ENCODE data around the gene TP53TG5. TPM values are rescaled to one million over a fixed set of nuclear protein-coding genes. Genes with fewer than 3 reads are reported as not detected.

TP53TG5 gene
- 0.69 TPM in 1 of 2 replicates, not detected in the other for total RNA-seq (2021)
- not detected for Bru-seq, nascent RNA
- not detected for BruChase-seq, experiment 1, labeled RNA remaining after a 2-hour chase
- not detected for BruChase-seq, experiment 2, labeled RNA remaining after a 6-hour chase
- long read RNA-seq, partial matches to known transcripts: 0 of 1 reads
- long read RNA-seq, other reads (novel, unspliced or antisense): 1 of 1 reads

- BruUV-seq (replicated peaks): no TSS peak
- DNase-seq (ENCODE audit: low spot score): no peak
- CTCF ChIA-PET: no interaction called here
These were observed at the start of gene TP53TG5 for GRCh38 chr20:45378191-45378590. TP53TG5 (minus strand) TSS chr20:45378325; CDS start chr20:45378236, 89 bp downstream.

GRCh38 chr20:45427236-45428149 is 49.4 kb upstream of the TP53TG5 start:
- Histone ChIP-seq H3K4me1 (ENCODE audit: insufficient read depth, low read length, poor library complexity, severe bottlenecking) (no peaks in the 10 kb centered on the region), H3K9me3 (ENCODE audit: low read depth, low read length, poor library complexity, severe bottlenecking) (no peaks in the 10 kb centered on the region), H3K36me3 (ENCODE audit: insufficient read depth, low read length, poor library complexity, severe bottlenecking) (peaks cover 12% of the 10 kb centered on the region), H3K27ac (ENCODE audit: low read depth, low read length, poor library complexity, severe bottlenecking) (no peak overlapping the region), H3K4me3 (ENCODE audit: low read depth, low read length, poor library complexity, severe bottlenecking) (no peak overlapping the region), H3K27me3 (replicated peaks; ENCODE audit: insufficient read depth, low read depth, low read length, poor library complexity) (no peaks in the 10 kb centered on the region)
- ChIA-PET POLR2A (ENCODE audit: low non-redundant PET) (no interaction called here), CTCF (no interaction called here)
- TF ChIP-seq CTCF (conservative IDR thresholded peaks at IDR 0.05; ENCODE audit: low read depth, low read length) (no peak), EZH2 (IDR thresholded peaks at IDR 0.05; ENCODE audit: borderline replicate concordance, low read depth, low read length, poor library complexity, severe bottlenecking) (no peak)
- no peak for DNase-seq (ENCODE audit: low spot score)
- intact Hi-C loops (cut with micrococcal nuclease; ENCODE audit: unreplicated experiment): no loop called here
- BruUV-seq (replicated peaks): no TSS peak

More at GRCh38 chr20:45378191-45378590, at the start of gene TP53TG5:
- no peaks in the 10 kb centered on the region for H3K36me3 ChIP-seq (ENCODE audit: insufficient read depth, low read length, poor library complexity, severe bottlenecking)
- H3K27ac ChIP-seq (ENCODE audit: low read depth, low read length, poor library complexity, severe bottlenecking): no peak within 1 kb of the TSS
- no peak for TF ChIP-seq EZH2 (IDR thresholded peaks at IDR 0.05; ENCODE audit: borderline replicate concordance, low read depth, low read length, poor library complexity, severe bottlenecking)
- no peak for TF ChIP-seq CTCF (conservative IDR thresholded peaks at IDR 0.05; ENCODE audit: low read depth, low read length)
- no peak within 1 kb of the TSS for H3K4me3 ChIP-seq (ENCODE audit: low read depth, low read length, poor library complexity, severe bottlenecking)
- H3K4me1 ChIP-seq (ENCODE audit: insufficient read depth, low read length, poor library complexity, severe bottlenecking): no peaks in the 10 kb centered on the region
- no peaks in the 10 kb centered on the region for H3K9me3 ChIP-seq (ENCODE audit: low read depth, low read length, poor library complexity, severe bottlenecking)
- intact Hi-C loops (cut with micrococcal nuclease; ENCODE audit: unreplicated experiment): no loop called here
- H3K27me3 ChIP-seq (replicated peaks; ENCODE audit: insufficient read depth, low read depth, low read length, poor library complexity): no peaks in the 10 kb centered on the region
- POLR2A ChIA-PET (ENCODE audit: low non-redundant PET): no interaction called here

GRCh38 chr20:45426320-45427016 is 48.3 kb upstream of the TP53TG5 start:
- BruUV-seq (replicated peaks): no TSS peak
- Histone ChIP-seq H3K36me3 (ENCODE audit: insufficient read depth, low read length, poor library complexity, severe bottlenecking) (peaks cover 21% of the 10 kb centered on the region), H3K4me3 (ENCODE audit: low read depth, low read length, poor library complexity, severe bottlenecking) (no peak overlapping the region), H3K9me3 (ENCODE audit: low read depth, low read length, poor library complexity, severe bottlenecking) (no peaks in the 10 kb centered on the region), H3K27me3 (replicated peaks; ENCODE audit: insufficient read depth, low read depth, low read length, poor library complexity) (no peaks in the 10 kb centered on the region), H3K27ac (ENCODE audit: low read depth, low read length, poor library complexity, severe bottlenecking) (no peak overlapping the region), H3K4me1 (ENCODE audit: insufficient read depth, low read length, poor library complexity, severe bottlenecking) (no peaks in the 10 kb centered on the region)
- DNase-seq (ENCODE audit: low spot score): no peak
- intact Hi-C loops (cut with micrococcal nuclease; ENCODE audit: unreplicated experiment): no loop called here
- TF ChIP-seq EZH2 (IDR thresholded peaks at IDR 0.05; ENCODE audit: borderline replicate concordance, low read depth, low read length, poor library complexity, severe bottlenecking) (no peak), CTCF (conservative IDR thresholded peaks at IDR 0.05; ENCODE audit: low read depth, low read length) (no peak)
- POLR2A ChIA-PET (ENCODE audit: low non-redundant PET): no interaction called here
- CTCF ChIA-PET: no interaction called here
